Measurements from ENCODE around the gene SERPINA5.

Gene SERPINA5

GRCh38 chr14:94615823-94616570 lies 34.8 kb downstream of the SERPINA5 start:
- no peak overlapping the region for H4K12ac ChIP-seq (ENCODE audit: low read depth, low read length)
- no peak overlapping the region for H3K4me2 ChIP-seq (ENCODE audit: low read length)
- H3K27me3 ChIP-seq (ENCODE audit: insufficient read depth, low read length) = no peaks in the 10 kb centered on the region
- H3K4me3 ChIP-seq (ENCODE audit: low read depth, low read length) = no peak overlapping the region
- no peak overlapping the region for H3K23ac ChIP-seq (ENCODE audit: low read length)
- H3K79me2 ChIP-seq (ENCODE audit: control insufficient read depth, insufficient read depth, low read length, poor library complexity) = no peaks in the 10 kb centered on the region
- DNase-seq = no peak
- no peak overlapping the region for H3K27ac ChIP-seq (ENCODE audit: low read depth, low read length)
- H3K18ac ChIP-seq (ENCODE audit: low read length) = no peak overlapping the region
- no peak overlapping the region for H2BK5ac ChIP-seq (ENCODE audit: low read depth, low read length, poor library complexity)
- H3K36me3 ChIP-seq (ENCODE audit: control insufficient read depth in 1 of 2, insufficient read depth in 2 of 2, low read length in 2 of 2) = no peaks in the 10 kb centered on the region
- peaks cover 0 to 4% of the 10 kb centered on the region in 2 experiments for H3K4me1 ChIP-seq (ENCODE audit: control insufficient read depth in 1 of 2, insufficient read depth in 2 of 2, low read length in 2 of 2)
- no peak overlapping the region for H4K91ac ChIP-seq (ENCODE audit: low read depth, low read length)
- no peak overlapping the region for H2BK12ac ChIP-seq (ENCODE audit: low read length)
- H3K14ac ChIP-seq (ENCODE audit: low read length) = no peak overlapping the region
- peaks cover 18% of the 10 kb centered on the region for H3K9me3 ChIP-seq (ENCODE audit: insufficient read depth, low read depth, low read length)
- H3K79me1 ChIP-seq (ENCODE audit: low read length) = no peaks in the 10 kb centered on the region
- no peak overlapping the region for H2BK120ac ChIP-seq (ENCODE audit: insufficient read depth, low read length, poor library complexity)
- H2AK5ac ChIP-seq (ENCODE audit: low read length) = no peak overlapping the region
- no CpG with 5 or more reads among the region's 8 CpGs for WGBS (ENCODE audit: extremely low coverage, insufficient coverage, insufficient read length)
- H2AFZ ChIP-seq (ENCODE audit: insufficient read depth, low read length, poor library complexity) = no peak overlapping the region
- H3K4ac ChIP-seq (ENCODE audit: low read depth, low read length) = no peak overlapping the region
- H4K8ac ChIP-seq (ENCODE audit: low read depth, low read length) = no peak overlapping the region
- H3K9ac ChIP-seq (ENCODE audit: low read length) = no peak overlapping the region

- Histone ChIP-seq H3K27ac (ENCODE audit: low read depth, low read length) (no peak overlapping the region), H3K4me1 (ENCODE audit: control insufficient read depth in 1 of 2, insufficient read depth in 2 of 2, low read length in 2 of 2) (peaks cover 0 to 3% of the 10 kb centered on the region in 2 experiments), H3K14ac (ENCODE audit: low read length) (no peak overlapping the region), H4K91ac (ENCODE audit: low read depth, low read length) (no peak overlapping the region), H3K9ac (ENCODE audit: low read length) (no peak overlapping the region), H2BK5ac (ENCODE audit: low read depth, low read length, poor library complexity) (no peak overlapping the region), H3K79me1 (ENCODE audit: low read length) (no peaks in the 10 kb centered on the region), H3K23ac (ENCODE audit: low read length) (no peak overlapping the region), H3K79me2 (ENCODE audit: control insufficient read depth, insufficient read depth, low read length, poor library complexity) (no peaks in the 10 kb centered on the region), H2BK120ac (ENCODE audit: insufficient read depth, low read length, poor library complexity) (no peak overlapping the region), H2BK12ac (ENCODE audit: low read length) (no peak overlapping the region), H3K27me3 (ENCODE audit: insufficient read depth, low read length) (no peaks in the 10 kb centered on the region), H3K18ac (ENCODE audit: low read length) (no peak overlapping the region), H3K36me3 (ENCODE audit: control insufficient read depth in 1 of 2, insufficient read depth in 2 of 2, low read length in 2 of 2) (no peaks in the 10 kb centered on the region), H3K4me2 (ENCODE audit: low read length) (no peak overlapping the region), H3K4me3 (ENCODE audit: low read depth, low read length) (no peak overlapping the region), H3K4ac (ENCODE audit: low read depth, low read length) (no peak overlapping the region), H4K8ac (ENCODE audit: low read depth, low read length) (no peak overlapping the region), H3K9me3 (ENCODE audit: insufficient read depth, low read depth, low read length) (peaks cover 18% of the 10 kb centered on the region), H2AK5ac (ENCODE audit: low read length) (no peak overlapping the region), H2AFZ (ENCODE audit: insufficient read depth, low read length, poor library complexity) (no peak overlapping the region), H4K12ac (ENCODE audit: low read depth, low read length) (no peak overlapping the region)
- WGBS (ENCODE audit: extremely low coverage, insufficient coverage, insufficient read length) = no CpG with 5 or more reads among the region's 5 CpGs
- DNase-seq = no peak
These were observed 36.2 kb downstream of the SERPINA5 start for GRCh38 chr14:94617366-94617941.

GRCh38 chr14:94617988-94618822 lies 37.0 kb downstream of the SERPINA5 start:
- no peak overlapping the region for H2BK5ac ChIP-seq (ENCODE audit: low read depth, low read length, poor library complexity)
- H3K18ac ChIP-seq (ENCODE audit: low read length) = no peak overlapping the region
- H3K79me1 ChIP-seq (ENCODE audit: low read length) = no peaks in the 10 kb centered on the region
- H3K4ac ChIP-seq (ENCODE audit: low read depth, low read length) = no peak overlapping the region
- no peak overlapping the region for H3K23ac ChIP-seq (ENCODE audit: low read length)
- H3K9ac ChIP-seq (ENCODE audit: low read length) = no peak overlapping the region
- H3K9me3 ChIP-seq (ENCODE audit: insufficient read depth, low read depth, low read length) = peaks cover 18% of the 10 kb centered on the region
- no peaks in the 10 kb centered on the region for H3K27me3 ChIP-seq (ENCODE audit: insufficient read depth, low read length)
- no peak overlapping the region for H2AFZ ChIP-seq (ENCODE audit: insufficient read depth, low read length, poor library complexity)
- no CpG with 5 or more reads among the region's 3 CpGs for WGBS (ENCODE audit: extremely low coverage, insufficient coverage, insufficient read length)
- no peak overlapping the region for H3K27ac ChIP-seq (ENCODE audit: low read depth, low read length)
- no peak overlapping the region for H4K12ac ChIP-seq (ENCODE audit: low read depth, low read length)
- no peak overlapping the region for H2BK12ac ChIP-seq (ENCODE audit: low read length)
- no peak overlapping the region for H3K4me3 ChIP-seq (ENCODE audit: low read depth, low read length)
- H3K4me2 ChIP-seq (ENCODE audit: low read length) = no peak overlapping the region
- no peaks in the 10 kb centered on the region for H3K36me3 ChIP-seq (ENCODE audit: control insufficient read depth in 1 of 2, insufficient read depth in 2 of 2, low read length in 2 of 2)
- no peaks in the 10 kb centered on the region for H3K4me1 ChIP-seq (ENCODE audit: control insufficient read depth in 1 of 2, insufficient read depth in 2 of 2, low read length in 2 of 2)
- no peak overlapping the region for H3K14ac ChIP-seq (ENCODE audit: low read length)
- H4K8ac ChIP-seq (ENCODE audit: low read depth, low read length) = no peak overlapping the region
- H4K91ac ChIP-seq (ENCODE audit: low read depth, low read length) = no peak overlapping the region
- H2BK120ac ChIP-seq (ENCODE audit: insufficient read depth, low read length, poor library complexity) = no peak overlapping the region
- H2AK5ac ChIP-seq (ENCODE audit: low read length) = no peak overlapping the region
- no peaks in the 10 kb centered on the region for H3K79me2 ChIP-seq (ENCODE audit: control insufficient read depth, insufficient read depth, low read length, poor library complexity)
- DNase-seq = no peak

GRCh38 chr14:94619297-94619696 lies 38.1 kb downstream of the SERPINA5 start:
- Histone ChIP-seq H3K36me3 (ENCODE audit: control insufficient read depth in 1 of 2, insufficient read depth in 2 of 2, low read length in 2 of 2) (no peaks in the 10 kb centered on the region), H3K4me3 (ENCODE audit: low read depth, low read length) (no peak overlapping the region), H3K18ac (ENCODE audit: low read length) (no peak overlapping the region), H2AFZ (ENCODE audit: insufficient read depth, low read length, poor library complexity) (no peak overlapping the region), H4K12ac (ENCODE audit: low read depth, low read length) (no peak overlapping the region), H3K9me3 (ENCODE audit: insufficient read depth, low read depth, low read length) (peaks cover 18% of the 10 kb centered on the region), H2AK5ac (ENCODE audit: low read length) (no peak overlapping the region), H3K4ac (ENCODE audit: low read depth, low read length) (no peak overlapping the region), H4K8ac (ENCODE audit: low read depth, low read length) (no peak overlapping the region), H3K14ac (ENCODE audit: low read length) (no peak overlapping the region), H3K27me3 (ENCODE audit: insufficient read depth, low read length) (no peaks in the 10 kb centered on the region), H3K4me1 (ENCODE audit: control insufficient read depth in 1 of 2, insufficient read depth in 2 of 2, low read length in 2 of 2) (no peaks in the 10 kb centered on the region), H3K23ac (ENCODE audit: low read length) (no peak overlapping the region), H4K91ac (ENCODE audit: low read depth, low read length) (no peak overlapping the region), H3K79me1 (ENCODE audit: low read length) (no peaks in the 10 kb centered on the region), H2BK12ac (ENCODE audit: low read length) (no peak overlapping the region), H3K79me2 (ENCODE audit: control insufficient read depth, insufficient read depth, low read length, poor library complexity) (no peaks in the 10 kb centered on the region), H3K27ac (ENCODE audit: low read depth, low read length) (no peak overlapping the region), H3K4me2 (ENCODE audit: low read length) (no peak overlapping the region), H3K9ac (ENCODE audit: low read length) (no peak overlapping the region), H2BK5ac (ENCODE audit: low read depth, low read length, poor library complexity) (no peak overlapping the region), H2BK120ac (ENCODE audit: insufficient read depth, low read length, poor library complexity) (no peak overlapping the region)
- DNase-seq = no peak
- no CpG with 5 or more reads among the region's 6 CpGs for WGBS (ENCODE audit: extremely low coverage, insufficient coverage, insufficient read length)
